Esophagus (tissue), 2 donors: ENCODE measurements around the gene CCDC74B. TPM values are rescaled to one million over a fixed set of nuclear protein-coding genes. Genes with fewer than 3 reads are reported as not detected.
"Not testable (repeated sequence)": the region's sequence is repeated elsewhere in the genome, so short reads cannot be mapped to it uniquely, and the experiment has no call there.

ENCODE experiments used
- H3K27ac ChIP-seq, 2 donors: one replicate each; pipeline ENCODE4 v1.5.1; 2013; ENCODE audit warnings: low read depth in 2 of 2, mild to moderate bottlenecking in 2 of 2, inconsistent platforms in 1 of 2, low read length in 1 of 2, moderate library complexity in 1 of 2
- H3K27me3 ChIP-seq, 2 donors: one replicate each; pipeline ENCODE4 v1.6.1; 2013; ENCODE audit warnings: low read length in 2 of 2, control low read depth in 1 of 2, mild to moderate bottlenecking in 1 of 2; ENCODE audit not compliant: insufficient read depth in 2 of 2, control insufficient read depth in 1 of 2
- H3K36me3 ChIP-seq, 2 donors: one replicate each; pipeline ENCODE4 v1.6.1; 2013; ENCODE audit warnings: low read length in 1 of 2; ENCODE audit not compliant: control insufficient read depth in 2 of 2, insufficient read depth in 2 of 2
- H3K4me1 ChIP-seq, 2 donors: one replicate each; pipeline ENCODE4 v1.6.1; 2013; ENCODE audit warnings: low read length in 1 of 2; ENCODE audit not compliant: control insufficient read depth in 2 of 2, insufficient read depth in 2 of 2
- H3K4me3 ChIP-seq, 2 donors: one replicate each; pipeline ENCODE4 v1.5.1; 2013; ENCODE audit warnings: low read length in 2 of 2, mild to moderate bottlenecking in 2 of 2, low read depth in 1 of 2, moderate library complexity in 1 of 2
- H3K9me3 ChIP-seq, 2 donors: one replicate each; pipeline ENCODE4 v1.6.1; 2013; ENCODE audit warnings: mild to moderate bottlenecking in 2 of 2, low read depth in 1 of 2, low read length in 1 of 2, moderate library complexity in 1 of 2; ENCODE audit not compliant: control insufficient read depth in 2 of 2, insufficient read depth in 1 of 2
- WGBS, 2 donors: extraction: QIAGEN DNeasy Blood & Tissue Kit; methylation state at CpG; one replicate each; pipeline ENCODE4 v1.1.7; 2013; 5-methylcytosine and 5-hydroxymethylcytosine counted together
- polyA plus RNA-seq, 2 donors: library from polyadenylated mRNA; stranded (reverse); fragments of 200-250 nt; gene quantifications; one replicate each; pipeline ENCODE4 v1.2.3, GENCODE V29; 2013
- donor health status: healthy with polysubstance abuse.
- donor health status: Bipolar disorder and iron deficiency.

Gene CCDC74B
- polyA plus RNA-seq, 2 donors: 1.0 to 1.1 TPM

DNA sequence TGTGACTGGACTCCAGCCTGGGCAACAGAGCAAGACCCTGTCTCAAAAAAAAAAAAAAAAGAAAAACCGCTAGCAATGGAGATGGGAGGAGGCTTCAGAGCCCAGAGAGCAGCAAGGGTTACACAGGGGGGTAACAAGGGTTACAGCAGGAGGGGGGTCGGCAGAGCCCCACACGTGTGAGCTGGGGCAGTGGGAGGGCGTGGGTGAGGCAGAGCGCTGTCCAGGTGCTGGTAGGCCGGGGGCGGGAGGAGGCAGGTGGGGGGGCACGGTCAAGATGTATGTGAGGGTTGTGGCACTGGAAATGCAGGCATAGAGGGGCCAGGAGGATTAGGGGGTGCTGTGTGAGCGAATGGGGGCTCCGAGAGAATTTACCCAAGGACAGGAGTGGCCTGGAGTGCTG lies 40.5 kb upstream of the CCDC74B start:
- H3K36me3 ChIP-seq: peaks cover 0 to 5% of the 10 kb centered on the region in 2 donors
- WGBS, 2 donors: 89 to 98% methylated on average over 3 to 10 of the region's 10 CpGs
- no peaks in the 10 kb centered on the region for H3K27me3 ChIP-seq
- H3K4me1 ChIP-seq: no peaks in the 10 kb centered on the region
- no peaks in the 10 kb centered on the region for H3K9me3 ChIP-seq
- H3K27ac ChIP-seq: no peak overlapping the region
- H3K4me3 ChIP-seq: no peak overlapping the region

DNA sequence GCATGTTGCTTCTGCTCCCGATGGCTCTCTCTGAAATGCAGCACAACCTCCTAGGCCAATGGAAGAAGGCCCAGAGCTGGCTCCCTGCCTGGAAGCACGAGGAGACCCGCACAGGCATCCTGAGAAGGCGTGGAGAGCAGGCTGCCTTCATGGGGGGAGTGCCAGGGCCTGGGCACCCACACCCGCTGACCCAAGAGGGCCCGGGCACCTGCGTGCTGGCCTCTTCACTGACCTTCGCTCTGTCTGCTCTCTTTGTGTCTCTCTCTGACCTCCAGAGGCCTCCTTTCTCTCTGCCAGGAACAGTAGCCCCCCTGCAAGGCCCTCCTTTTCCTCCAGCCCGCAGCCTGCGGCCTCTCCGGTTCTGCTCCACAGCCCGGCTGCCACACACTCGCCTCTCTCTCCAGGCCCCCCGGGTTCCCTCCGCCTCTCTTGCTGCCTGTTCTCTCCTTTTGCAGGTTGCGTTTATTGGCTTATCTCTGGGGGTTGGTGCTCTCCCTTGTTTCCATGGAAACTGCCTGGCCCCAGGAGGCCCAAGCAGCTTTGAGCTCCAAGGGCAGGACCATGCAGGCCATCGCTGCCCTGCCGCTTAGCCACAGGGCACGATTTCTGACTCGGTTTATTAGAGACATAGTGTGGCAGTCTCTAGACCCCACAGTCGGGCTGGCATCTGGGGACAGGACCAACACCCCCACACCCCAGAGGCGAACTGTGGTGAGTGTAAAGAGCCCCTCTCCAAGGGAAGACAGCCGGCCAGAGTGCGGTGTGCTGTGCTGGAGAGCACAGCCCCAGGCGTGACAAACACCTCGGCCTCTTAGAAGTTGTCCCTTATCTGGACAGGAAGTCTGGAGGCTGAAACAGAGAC lies 38.8 kb upstream of the CCDC74B start:
- no peak overlapping the region for H3K27ac ChIP-seq
- no peak overlapping the region for H3K4me3 ChIP-seq
- no peaks in the 10 kb centered on the region for H3K9me3 ChIP-seq
- H3K36me3 ChIP-seq: no peaks in the 10 kb centered on the region
- H3K27me3 ChIP-seq: no peaks in the 10 kb centered on the region
- 65 to 72% methylated on average over 24 to 26 of the region's 26 CpGs for WGBS, 2 donors
- peaks cover 0 to 2% of the 10 kb centered on the region in 2 donors for H3K4me1 ChIP-seq

DNA sequence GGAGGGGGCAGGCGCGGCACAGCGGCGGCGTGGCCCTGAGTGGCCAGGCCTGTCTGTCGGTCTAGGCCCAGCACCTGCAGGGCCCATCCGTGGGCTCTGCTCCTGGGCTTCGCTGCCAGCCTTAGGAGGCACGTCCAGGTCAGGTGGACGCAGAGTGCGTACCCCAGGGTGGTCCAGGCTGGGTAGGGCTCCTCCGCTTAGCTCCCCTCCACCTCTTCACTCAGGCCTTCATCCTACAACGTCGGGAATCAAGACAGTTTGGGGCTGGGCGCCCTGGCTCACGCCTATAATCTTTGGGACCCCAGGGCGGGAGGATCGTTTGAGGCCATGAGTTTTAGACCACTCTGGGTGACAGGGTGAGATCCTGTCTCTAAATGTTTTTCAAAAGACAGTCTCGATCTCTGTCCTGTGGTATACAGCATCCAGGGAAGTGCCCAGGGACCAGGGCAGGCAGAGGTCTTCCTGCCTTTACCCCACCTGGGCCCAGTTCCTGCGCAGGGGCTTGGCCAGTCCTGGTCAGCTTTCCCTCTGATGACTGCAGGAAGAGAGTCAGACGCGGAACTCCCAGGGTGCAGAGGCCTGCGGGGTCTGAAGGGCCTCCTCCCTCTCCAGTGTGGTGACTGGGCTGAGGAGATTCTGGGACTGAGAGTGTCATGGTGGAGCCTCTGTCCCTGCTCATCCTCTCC lies 38.1 kb upstream of the CCDC74B start:
- not testable (repeated sequence) for H3K4me1 ChIP-seq, H3K27me3 ChIP-seq, H3K9me3 ChIP-seq, H3K36me3 ChIP-seq
- peak overlapping the region in 1 of 2 donors; percentile 48 for H3K27ac ChIP-seq
- 16 to 17% methylated on average over 21 to 23 of the region's 23 CpGs for WGBS, 2 donors
- H3K4me3 ChIP-seq: peak overlapping the region; percentile 47 to 84

DNA sequence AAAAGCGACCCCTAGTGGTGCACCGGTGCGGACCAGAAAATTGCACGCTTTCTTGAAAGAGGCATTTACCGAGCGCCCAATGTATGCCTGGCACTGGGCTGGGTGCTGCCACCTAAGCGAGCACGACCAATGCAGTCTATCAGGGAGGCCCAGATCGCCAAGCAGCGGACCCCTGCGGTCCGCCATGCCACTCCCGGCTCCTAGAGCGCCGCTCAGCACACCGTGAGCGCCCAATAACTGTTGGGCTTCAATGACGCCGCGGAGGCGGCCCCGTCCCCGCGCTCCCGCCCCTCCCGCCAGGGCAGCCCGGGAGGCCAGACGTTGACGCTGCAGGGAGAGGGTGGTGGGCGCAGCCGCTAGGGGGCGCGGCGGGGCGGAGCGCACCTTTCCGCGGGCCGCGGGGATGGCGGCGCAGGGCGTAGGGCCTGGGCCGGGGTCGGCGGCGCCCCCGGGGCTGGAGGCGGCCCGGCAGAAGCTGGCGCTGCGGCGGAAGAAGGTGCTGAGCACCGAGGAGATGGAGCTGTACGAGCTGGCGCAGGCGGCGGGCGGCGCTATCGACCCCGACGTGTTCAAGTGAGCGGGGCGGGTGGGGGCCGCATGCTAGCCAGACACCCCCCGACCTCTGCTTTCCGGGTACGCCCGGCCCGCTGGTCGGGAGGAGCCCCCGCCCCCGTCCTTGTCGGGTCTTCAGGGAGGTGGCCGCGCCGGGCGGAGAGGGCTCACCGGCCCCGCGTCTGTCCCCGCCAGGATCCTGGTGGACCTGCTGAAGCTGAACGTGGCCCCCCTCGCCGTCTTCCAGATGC lies 37.2 kb upstream of the CCDC74B start, which contains the start of gene MZT2B:
TSS of gene MZT2B (plus strand) at position 383 of the 803 bp plus-strand sequence. CDS start at position 404, 21 bp downstream.
- not testable (repeated sequence) for H3K9me3 ChIP-seq, H3K4me1 ChIP-seq, H3K36me3 ChIP-seq, H3K27me3 ChIP-seq
- H3K4me3 ChIP-seq: peak within 1 kb of the TSS; percentile 82 to 84
- peak within 1 kb of the TSS; percentile 88 to 93 for H3K27ac ChIP-seq
- 0 to 1% methylated on average over 65 to 83 of the region's 86 CpGs for WGBS, 2 donors

DNA sequence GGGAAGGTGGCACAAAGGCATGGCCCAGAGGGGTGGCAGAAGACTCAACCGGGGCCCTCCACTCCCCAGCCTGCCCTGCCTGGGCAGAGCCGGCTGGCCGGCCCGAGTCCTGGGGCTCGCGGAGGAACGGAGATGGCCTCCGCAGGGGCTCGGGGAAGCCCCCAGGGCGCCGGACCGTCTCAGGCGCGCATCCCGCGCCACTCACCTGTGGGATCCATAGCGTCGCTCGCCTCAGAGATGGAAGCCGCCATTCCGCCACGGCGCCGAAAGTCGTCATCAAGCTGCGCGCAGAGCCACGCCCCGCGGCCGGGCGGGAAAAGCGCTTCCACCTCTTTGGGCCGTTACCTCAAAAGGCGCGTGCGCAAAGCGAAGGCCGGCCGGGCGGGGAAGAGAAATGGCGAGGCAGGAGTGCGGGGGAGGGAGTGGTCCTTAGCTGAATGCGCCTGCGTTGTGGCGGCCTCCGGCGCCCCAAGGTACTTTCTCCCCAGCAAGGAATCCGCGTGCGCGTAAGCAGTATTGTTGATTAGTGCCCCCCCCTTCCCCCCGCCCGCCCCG lies 36.5 kb upstream of the CCDC74B start, which contains the start of gene SMPD4:
TSS of gene SMPD4 (minus strand) at position 278 of the 555 bp plus-strand sequence. CDS start 5,010 bp downstream, outside the sequence.
- peaks cover 0 to 2% of the 10 kb centered on the region in 2 donors for H3K4me1 ChIP-seq
- peak within 1 kb of the TSS; percentile 82 to 84 for H3K4me3 ChIP-seq
- no peaks in the 10 kb centered on the region for H3K9me3 ChIP-seq
- H3K27ac ChIP-seq: peak within 1 kb of the TSS; percentile 88 to 93
- H3K36me3 ChIP-seq: no peaks in the 10 kb centered on the region
- 0% methylated on average over 51 to 55 of the region's 55 CpGs for WGBS, 2 donors
- no peaks in the 10 kb centered on the region for H3K27me3 ChIP-seq

DNA sequence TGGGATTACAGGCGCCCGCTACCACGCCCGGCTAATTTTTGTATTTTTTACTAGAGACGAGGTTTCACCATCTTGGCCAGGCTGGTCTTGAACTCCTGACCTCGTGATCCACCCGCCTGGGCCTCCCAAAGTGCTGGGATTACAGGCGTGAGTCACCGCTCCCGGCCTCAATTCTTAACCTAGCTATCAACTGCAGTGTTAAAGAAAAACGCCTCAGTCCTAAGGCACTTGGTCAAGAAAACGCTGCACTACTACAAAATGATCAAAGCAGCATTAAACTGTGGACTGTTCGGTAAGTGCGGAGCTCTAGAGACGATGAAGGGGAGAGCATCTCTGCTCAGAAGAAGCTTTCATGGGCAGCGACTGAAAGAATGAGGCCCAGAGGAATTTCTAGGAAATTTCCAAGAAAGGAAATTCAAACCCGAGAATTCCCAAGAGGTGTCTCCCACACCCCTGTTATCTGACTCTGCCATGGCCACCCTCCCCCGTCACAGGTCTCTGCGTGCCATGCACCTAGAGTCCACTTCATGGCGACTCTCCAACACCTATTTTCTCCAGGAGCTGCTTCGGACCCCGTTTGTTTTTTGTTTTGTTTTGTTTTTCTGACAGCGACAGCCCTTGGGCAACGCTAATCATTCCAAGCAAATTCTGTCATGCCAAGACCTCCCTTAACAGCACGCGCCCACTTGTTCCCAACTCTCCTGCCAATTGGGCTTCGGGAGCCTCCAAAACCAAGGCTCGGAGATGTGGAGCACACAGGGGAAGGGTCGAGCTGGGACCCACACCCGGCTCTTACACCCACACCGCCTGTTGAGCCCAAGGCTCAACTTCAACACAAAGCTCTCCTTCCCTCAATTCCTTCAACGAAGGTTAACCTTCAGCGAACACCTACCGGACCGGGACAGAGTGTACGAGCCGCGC lies 35.8 kb upstream of the CCDC74B start:
- H3K27me3 ChIP-seq, H3K4me1 ChIP-seq, H3K36me3 ChIP-seq, H3K9me3 ChIP-seq: not testable (repeated sequence)
- peak overlapping the region; percentile 88 to 93 for H3K27ac ChIP-seq
- H3K4me3 ChIP-seq: peak overlapping the region; percentile 82 to 84
- WGBS, 2 donors: 19 to 21% methylated on average over 38 of the region's 38 CpGs

DNA sequence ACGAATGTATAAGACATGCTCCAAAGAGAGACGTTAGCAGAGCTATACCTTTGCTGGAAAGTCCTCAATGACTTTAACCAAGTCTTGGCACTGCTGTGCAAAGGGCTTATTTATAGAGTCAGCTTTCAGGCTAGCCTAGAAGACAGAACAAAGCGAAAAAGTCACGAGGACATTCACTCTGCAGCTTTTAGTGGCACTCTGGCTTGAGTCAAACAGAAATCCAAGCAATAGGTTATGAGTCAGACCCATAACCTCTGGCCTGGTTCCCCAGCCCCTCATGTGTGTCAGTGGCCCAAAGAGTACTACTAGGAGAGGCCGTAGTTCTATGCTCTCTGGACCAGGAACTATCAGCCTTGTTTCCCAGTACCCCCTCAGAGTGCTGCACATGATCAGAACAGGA lies 30.0 kb upstream of the CCDC74B start:
- not testable (repeated sequence) for H3K4me3 ChIP-seq, H3K27ac ChIP-seq, H3K9me3 ChIP-seq, H3K4me1 ChIP-seq, H3K27me3 ChIP-seq
- H3K36me3 ChIP-seq: peaks cover 11 to 22% of the 10 kb centered on the region in 2 donors
- WGBS, 2 donors: 85 to 89% methylated on average over 5 of the region's 5 CpGs

DNA sequence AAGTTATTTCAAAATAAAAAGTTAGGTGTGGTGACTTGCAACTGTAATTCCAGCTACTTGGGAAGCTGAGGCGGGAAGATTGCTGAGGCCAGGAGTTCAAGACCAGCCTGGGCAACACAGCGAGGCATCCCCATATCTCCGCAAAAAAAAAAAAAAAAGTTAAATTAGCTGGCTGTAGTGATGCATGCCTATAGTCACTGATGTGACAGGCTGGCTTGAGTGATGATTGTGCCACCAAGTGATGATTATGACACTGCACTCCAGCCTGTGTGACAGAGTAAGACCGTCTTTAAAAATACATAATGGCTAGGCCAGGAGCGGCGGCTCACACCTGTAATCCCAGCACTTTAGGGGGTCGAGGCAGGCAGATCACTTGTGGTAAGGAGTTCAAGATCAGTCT lies 25.0 kb upstream of the CCDC74B start:
- Histone ChIP-seq H3K36me3 (peaks cover 8 to 24% of the 10 kb centered on the region in 2 donors), H3K27me3 (no peaks in the 10 kb centered on the region)
- 92% methylated on average over 7 of the region's 7 CpGs for WGBS, 2 donors

More for the DNA sequence above, 25.0 kb upstream of the CCDC74B start:
- Histone ChIP-seq H3K27ac (no peak overlapping the region), H3K4me1 (no peaks in the 10 kb centered on the region), H3K9me3 (no peaks in the 10 kb centered on the region), H3K4me3 (no peak overlapping the region)
